Measurements from ENCODE around the gene SUCLG2.

DNA sequence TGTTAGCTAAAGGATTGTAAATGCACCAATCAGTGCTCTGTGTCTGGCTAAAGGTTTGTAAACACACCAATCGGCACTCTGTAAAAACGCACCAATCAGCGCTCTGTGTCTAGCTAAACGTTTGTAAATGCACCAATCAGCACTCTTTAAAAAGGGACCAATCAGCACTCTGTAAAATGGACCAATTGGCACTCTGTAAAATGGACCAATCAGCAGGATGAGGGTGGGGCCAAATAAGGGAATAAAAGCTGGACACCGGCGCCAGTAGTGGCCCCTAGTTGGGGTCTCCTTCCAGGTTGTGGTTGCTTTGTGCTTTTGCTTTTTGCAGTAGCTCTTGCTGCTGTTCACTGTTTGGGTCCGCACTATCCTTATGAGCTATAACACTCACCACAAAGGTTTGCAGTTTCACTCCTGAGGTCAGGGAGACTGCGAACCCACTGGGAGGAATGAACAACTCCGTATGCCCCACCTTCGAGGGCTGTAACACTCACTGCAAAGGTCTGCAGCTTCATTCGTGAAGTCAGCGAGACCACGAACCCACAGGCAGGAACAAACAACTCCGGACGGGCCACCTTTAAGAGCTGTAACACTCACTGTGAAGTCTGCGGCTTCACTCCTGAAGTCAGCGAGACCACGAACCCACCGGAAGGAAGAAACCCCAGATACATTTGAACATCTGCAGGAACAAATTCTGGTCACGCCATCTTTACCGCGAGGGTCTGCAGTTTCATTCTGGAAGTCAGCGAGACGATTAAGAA is 1.1 kb upstream of the SUCLG2 start:
- TF ChIP-seq, protein P1, sequence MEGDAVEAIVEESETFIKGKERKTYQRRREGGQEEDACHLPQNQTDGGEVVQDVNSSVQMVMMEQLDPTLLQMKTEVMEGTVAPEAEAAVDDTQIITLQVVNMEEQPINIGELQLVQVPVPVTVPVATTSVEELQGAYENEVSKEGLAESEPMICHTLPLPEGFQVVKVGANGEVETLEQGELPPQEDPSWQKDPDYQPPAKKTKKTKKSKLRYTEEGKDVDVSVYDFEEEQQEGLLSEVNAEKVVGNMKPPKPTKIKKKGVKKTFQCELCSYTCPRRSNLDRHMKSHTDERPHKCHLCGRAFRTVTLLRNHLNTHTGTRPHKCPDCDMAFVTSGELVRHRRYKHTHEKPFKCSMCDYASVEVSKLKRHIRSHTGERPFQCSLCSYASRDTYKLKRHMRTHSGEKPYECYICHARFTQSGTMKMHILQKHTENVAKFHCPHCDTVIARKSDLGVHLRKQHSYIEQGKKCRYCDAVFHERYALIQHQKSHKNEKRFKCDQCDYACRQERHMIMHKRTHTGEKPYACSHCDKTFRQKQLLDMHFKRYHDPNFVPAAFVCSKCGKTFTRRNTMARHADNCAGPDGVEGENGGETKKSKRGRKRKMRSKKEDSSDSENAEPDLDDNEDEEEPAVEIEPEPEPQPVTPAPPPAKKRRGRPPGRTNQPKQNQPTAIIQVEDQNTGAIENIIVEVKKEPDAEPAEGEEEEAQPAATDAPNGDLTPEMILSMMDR (conservative IDR thresholded peaks at IDR 0.05; ENCODE audit: low read depth, low read length) = no peak
- TF ChIP-seq BHLHE40 (IDR thresholded peaks at IDR 0.05; ENCODE audit: low read depth, low read length) = no peak
- TF ChIP-seq SMC3 (IDR thresholded peaks at IDR 0.05; ENCODE audit: low read depth, low read length) = no peak
- TF ChIP-seq MXI1 (IDR thresholded peaks at IDR 0.05; ENCODE audit: borderline replicate concordance, low read depth, low read length) = no peak
- no peak for TF ChIP-seq CEBPB (IDR thresholded peaks at IDR 0.05; ENCODE audit: low read depth, low read length)
- no peak for TF ChIP-seq RFX5 (IDR thresholded peaks at IDR 0.05; ENCODE audit: low read depth, low read length)
- TF ChIP-seq POLR2A (IDR thresholded peaks at IDR 0.05; ENCODE audit: low read depth, low read length) = no peak
- TF ChIP-seq RAD21 (IDR thresholded peaks at IDR 0.05; ENCODE audit: low read length) = no peak
- no peak for TF ChIP-seq MAZ (IDR thresholded peaks at IDR 0.05; ENCODE audit: borderline replicate concordance, low read depth, low read length)
- no peak for TF ChIP-seq RCOR1 (IDR thresholded peaks at IDR 0.05; ENCODE audit: insufficient replicate concordance, low read length)
- no peak for TF ChIP-seq ELK1 (IDR thresholded peaks at IDR 0.05; ENCODE audit: borderline replicate concordance, low read depth, low read length)
- TF ChIP-seq, protein P2, sequence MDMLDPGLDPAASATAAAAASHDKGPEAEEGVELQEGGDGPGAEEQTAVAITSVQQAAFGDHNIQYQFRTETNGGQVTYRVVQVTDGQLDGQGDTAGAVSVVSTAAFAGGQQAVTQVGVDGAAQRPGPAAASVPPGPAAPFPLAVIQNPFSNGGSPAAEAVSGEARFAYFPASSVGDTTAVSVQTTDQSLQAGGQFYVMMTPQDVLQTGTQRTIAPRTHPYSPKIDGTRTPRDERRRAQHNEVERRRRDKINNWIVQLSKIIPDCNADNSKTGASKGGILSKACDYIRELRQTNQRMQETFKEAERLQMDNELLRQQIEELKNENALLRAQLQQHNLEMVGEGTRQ (IDR thresholded peaks at IDR 0.05; ENCODE audit: low read depth, low read length) = no peak
- no peak for TF ChIP-seq NFE2L2 (IDR thresholded peaks at IDR 0.05; ENCODE audit: low read depth, low read length)
- TF ChIP-seq CHD1 (IDR thresholded peaks at IDR 0.05; ENCODE audit: low read depth, low read length) = no peak

Measured in IMR-90 (cell line).